BJ (cell line): ENCODE measurements around the gene DCLK3. TPM values are rescaled to one million over a fixed set of nuclear protein-coding genes. Genes with fewer than 3 reads are reported as not detected.

Experiments
- CTCF ChIA-PET: fragments of 350-600 bp; formaldehyde crosslinking; extraction: SDS; loops from one replicate; lab custom pipeline; 2021; ENCODE audit warnings: antibody characterized with exemption, inconsistent platforms; lab: Yijun Ruan, JAX
- POLR2A ChIA-PET: fragments of 300-600 bp; sonication (Branson Sonifier 250); formaldehyde crosslinking; extraction: SDS; loops from one replicate; lab custom pipeline; 2021; ENCODE audit warnings: antibody characterized with exemption; lab: Charles Lee
- DNase-seq: peaks from one replicate; pipeline ENCODE4 v3.0.0-alpha.2; 2011; ENCODE audit warnings: low read depth
- H3K27me3 ChIP-seq: 2 replicates; pipeline ENCODE4 v1.6.0; 2011; ENCODE audit warnings: low read length; ENCODE audit not compliant: control insufficient read depth, insufficient read depth
- H3K36me3 ChIP-seq: 2 replicates; pipeline ENCODE4 v1.5.1; 2011; ENCODE audit warnings: low read length; ENCODE audit not compliant: control insufficient read depth, insufficient read depth
- H3K4me3 ChIP-seq: 2 replicates; pipeline ENCODE4 v1.5.1; 2011; ENCODE audit warnings: low read depth, mild to moderate bottlenecking, control low read depth, low read length
- polyA plus RNA-seq: library from polyadenylated mRNA; depleted of rRNA; stranded (reverse); fragments of >200 nt; gene quantifications from 2 replicates; pipeline ENCODE4 v1.2.3, GENCODE V29; 2011
- TF ChIP-seq, protein P1 (sequence below): IDR thresholded peaks from 2 replicates; pipeline ENCODE4 v1.5.1; 2011; ENCODE audit warnings: low read depth, mild to moderate bottlenecking, control low read depth, inconsistent platforms, low read length, moderate library complexity; ENCODE audit not compliant: insufficient read depth

DCLK3 gene
- polyA plus RNA-seq, 1 experiment, result not detected

GRCh38 chr3:36689560-36689959 is 74.8 kb downstream of the DCLK3 start:
- CTCF ChIA-PET, result interaction anchor here (1.2 to 1.3 kb wide), 2 partner anchors 15 to 1029 kb away, joined by 3 read pairs; no protein-coding TSS in a partner anchor

GRCh38 chr3:36688815-36689214 is 75.5 kb downstream of the DCLK3 start:
- no peak for DNase-seq
- Histone ChIP-seq H3K4me3 (no peak overlapping the region), H3K36me3 (no peaks in the 10 kb centered on the region), H3K27me3 (no peaks in the 10 kb centered on the region)
- TF ChIP-seq, protein P1, sequence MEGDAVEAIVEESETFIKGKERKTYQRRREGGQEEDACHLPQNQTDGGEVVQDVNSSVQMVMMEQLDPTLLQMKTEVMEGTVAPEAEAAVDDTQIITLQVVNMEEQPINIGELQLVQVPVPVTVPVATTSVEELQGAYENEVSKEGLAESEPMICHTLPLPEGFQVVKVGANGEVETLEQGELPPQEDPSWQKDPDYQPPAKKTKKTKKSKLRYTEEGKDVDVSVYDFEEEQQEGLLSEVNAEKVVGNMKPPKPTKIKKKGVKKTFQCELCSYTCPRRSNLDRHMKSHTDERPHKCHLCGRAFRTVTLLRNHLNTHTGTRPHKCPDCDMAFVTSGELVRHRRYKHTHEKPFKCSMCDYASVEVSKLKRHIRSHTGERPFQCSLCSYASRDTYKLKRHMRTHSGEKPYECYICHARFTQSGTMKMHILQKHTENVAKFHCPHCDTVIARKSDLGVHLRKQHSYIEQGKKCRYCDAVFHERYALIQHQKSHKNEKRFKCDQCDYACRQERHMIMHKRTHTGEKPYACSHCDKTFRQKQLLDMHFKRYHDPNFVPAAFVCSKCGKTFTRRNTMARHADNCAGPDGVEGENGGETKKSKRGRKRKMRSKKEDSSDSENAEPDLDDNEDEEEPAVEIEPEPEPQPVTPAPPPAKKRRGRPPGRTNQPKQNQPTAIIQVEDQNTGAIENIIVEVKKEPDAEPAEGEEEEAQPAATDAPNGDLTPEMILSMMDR, result no peak
- POLR2A ChIA-PET, result no interaction called here
- CTCF ChIA-PET, result interaction anchor here (1.2 to 1.3 kb wide), 2 partner anchors 16 to 1029 kb away, joined by 3 read pairs; no protein-coding TSS in a partner anchor

More at GRCh38 chr3:36689560-36689959, 74.8 kb downstream of the DCLK3 start:
- Histone ChIP-seq H3K36me3 (no peaks in the 10 kb centered on the region), H3K4me3 (no peak overlapping the region), H3K27me3 (no peaks in the 10 kb centered on the region)
- POLR2A ChIA-PET, result no interaction called here
- TF ChIP-seq, protein P1, result no peak
- no peak for DNase-seq

DNA sequence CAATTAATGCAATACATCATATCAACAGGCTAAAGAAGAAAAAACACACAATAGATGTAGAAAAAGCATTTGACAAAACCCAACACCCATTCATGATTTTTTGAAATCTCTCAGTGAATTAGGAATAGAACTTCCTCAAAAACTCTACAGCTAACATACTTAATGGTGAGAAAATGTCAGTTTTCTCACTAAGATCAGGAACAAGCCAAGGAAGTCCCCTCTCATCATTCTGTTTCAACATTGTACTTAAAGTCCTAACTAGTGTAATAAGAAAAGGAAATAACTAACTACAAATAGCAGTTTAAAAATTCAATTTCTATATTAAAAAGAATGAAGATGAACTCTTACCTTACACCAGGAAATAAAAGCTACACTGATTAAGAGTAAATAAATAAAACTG is 77.8 kb downstream of the DCLK3 start:
- TF ChIP-seq, protein P1, result no peak
- H3K36me3 ChIP-seq, result no peaks in the 10 kb centered on the region
- CTCF ChIA-PET, result no interaction called here
- H3K27me3 ChIP-seq, result no peaks in the 10 kb centered on the region
- no peak overlapping the region for H3K4me3 ChIP-seq
- DNase-seq, result no peak
- POLR2A ChIA-PET, result no interaction called here

- Histone ChIP-seq H3K27me3 (no peaks in the 10 kb centered on the region), H3K36me3 (no peaks in the 10 kb centered on the region), H3K4me3 (no peak overlapping the region)
- CTCF ChIA-PET, result no interaction called here
- TF ChIP-seq, protein P1, result no peak
- no peak for DNase-seq
- POLR2A ChIA-PET, result no interaction called here
These were observed 82.5 kb downstream of the DCLK3 start for GRCh38 chr3:36681867-36682266.

GRCh38 chr3:36680952-36681351 is 83.4 kb downstream of the DCLK3 start:
- ChIA-PET CTCF (no interaction called here), POLR2A (no interaction called here)
- TF ChIP-seq, protein P1, result no peak

More at GRCh38 chr3:36680952-36681351, 83.4 kb downstream of the DCLK3 start:
- Histone ChIP-seq H3K36me3 (no peaks in the 10 kb centered on the region), H3K27me3 (no peaks in the 10 kb centered on the region), H3K4me3 (no peak overlapping the region)
- DNase-seq, result no peak
